ENCODE results near the gene WASF3.

DNA sequence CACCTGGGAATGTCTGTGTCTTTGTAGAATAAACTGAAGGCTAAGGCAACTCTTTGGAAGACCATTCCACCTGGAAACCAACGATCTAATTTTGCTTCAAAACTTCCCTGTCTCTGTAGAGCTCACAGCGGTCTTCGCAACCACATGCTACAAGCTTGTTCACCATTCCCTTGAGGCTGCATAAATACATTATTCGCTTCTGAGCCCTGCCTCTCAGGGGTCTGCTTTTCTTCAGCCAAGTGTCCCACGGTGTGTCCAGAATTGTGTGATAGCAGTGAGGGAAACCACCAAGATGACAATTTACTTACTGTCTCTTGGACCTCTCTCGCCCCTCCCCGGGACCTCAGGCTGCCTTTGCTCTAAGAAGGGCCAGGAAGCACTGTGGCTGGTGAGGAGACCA, 152.0 kb downstream of the WASF3 start:
- TF ChIP-seq GATA3 (IDR thresholded peaks at IDR 0.05; ENCODE audit: low read depth, low read length) (no peak), GATA2 (IDR thresholded peaks at IDR 0.05; ENCODE audit: low read depth, low read length) (no peak)
